ENCODE measurements around the gene SOCS2. TPM values are rescaled to one million over a fixed set of nuclear protein-coding genes. Genes with fewer than 3 reads are reported as not detected.

SOCS2 gene
- total RNA-seq, 1 experiment from 2014 or later: 15.2 TPM

GRCh38 chr12:93569656-93570551, 2.6 kb upstream of the SOCS2 start:
- intact Hi-C loops (cut with micrococcal nuclease): loop anchor here (1.0 to 10.0 kb wide), 5 partner anchors 107 to 531 kb away; partner anchors contain the start of gene CRADD
- ATAC-seq (peak; percentile 75), DNase-seq (ENCODE audit: low read depth, low spot score) (peak; percentile 72)
- peak overlapping the region; percentile 93 for H3K4me2 ChIP-seq (ENCODE audit: low read length)
- BruUV-seq (replicated peaks): no TSS peak
- H3K79me2 ChIP-seq (ENCODE audit: insufficient read depth, low read length): peaks cover 24% of the 10 kb centered on the region
- H3K27ac ChIP-seq (ENCODE audit: low read depth, low read length): peak overlapping the region; percentile 93
- peak overlapping the region; percentile 72 to 73 for H3K4me3 ChIP-seq (replicated peaks in 1 of 2; ENCODE audit: low read depth in 1 of 2, low read length in 2 of 2)
- TF ChIP-seq CEBPB (IDR thresholded peaks at IDR 0.05; ENCODE audit: low read depth) (peak; percentile 63; the same call in 1 of the 2 replicates), JUND (IDR thresholded peaks at IDR 0.05) (no peak), SRF (IDR thresholded peaks at IDR 0.05; ENCODE audit: low read depth) (no peak), CTCF (IDR thresholded peaks at IDR 0.05 in 2 of 3, conservative IDR thresholded peaks at IDR 0.05 in 1 of 3; ENCODE audit: borderline replicate concordance in 1 of 3, insufficient read depth in 1 of 3, low read depth in 2 of 3, low read length in 2 of 3) (peak; percentile 73 to 84 (median 78)), ELF1 (IDR thresholded peaks at IDR 0.05; ENCODE audit: borderline replicate concordance, low read depth) (no peak), MAX (IDR thresholded peaks at IDR 0.05) (0 out of 2 replicates have a peak, but pooled peaks have one; percentile 22), SP1 (IDR thresholded peaks at IDR 0.05; ENCODE audit: low read depth) (no peak; the same call in 1 of the 2 replicates), TCF7L2 (IDR thresholded peaks at IDR 0.05; ENCODE audit: borderline replicate concordance, extremely low read depth, insufficient read depth, insufficient read length) (peak; percentile 98), EZH2phosphoT487 (IDR thresholded peaks at IDR 0.05; ENCODE audit: borderline replicate concordance) (no peak), FOSL1 (IDR thresholded peaks at IDR 0.05; ENCODE audit: low read depth) (no peak), RAD21 (IDR thresholded peaks at IDR 0.05; ENCODE audit: low read depth) (peak; percentile 91), POLR2A (IDR thresholded peaks at IDR 0.05; ENCODE audit: borderline replicate concordance, extremely low read depth, insufficient read depth, insufficient read length) (no peak), ZBTB33 (IDR thresholded peaks at IDR 0.05; ENCODE audit: extremely low read depth, insufficient replicate concordance, low read length) (no peak), EGR1 (IDR thresholded peaks at IDR 0.05; ENCODE audit: low read depth) (no peak), SIN3A (IDR thresholded peaks at IDR 0.05; ENCODE audit: low read depth) (peak; percentile 43; the same call in 1 of the 2 replicates), ZFX (IDR thresholded peaks at IDR 0.05) (no peak), CBX3 (IDR thresholded peaks at IDR 0.05; ENCODE audit: low read depth) (no peak), EZH2 (IDR thresholded peaks at IDR 0.05) (no peak)
- no peaks in the 10 kb centered on the region for H3K9me2 ChIP-seq (ENCODE audit: insufficient read depth)
- peak overlapping the region; percentile 86 for H3K9ac ChIP-seq (ENCODE audit: low read length)
- peak overlapping the region; percentile 57 for H2AFZ ChIP-seq (ENCODE audit: low read depth, low read length, poor library complexity, severe bottlenecking)
- H3K9me3 ChIP-seq (ENCODE audit: control insufficient read depth in 1 of 2, insufficient read depth in 1 of 2, low read depth in 1 of 2, low read length in 2 of 2): no peaks in the 10 kb centered on the region
- ChIA-PET RAD21 (ENCODE audit: low non-redundant PET in 1 of 2, low total read pairs in 2 of 2, uncharacterized antibody in 2 of 2, unreplicated experiment in 2 of 2) (interaction anchor here (0.6 to 1.3 kb wide), 8 partner anchors 196 to 532 kb away, joined by 3 to 18 read pairs (median 4); no protein-coding TSS in a partner anchor), CTCF (interaction anchor here (0.5 to 2.9 kb wide), 15 partner anchors 13 to 582 kb away, joined by 3 to 42 read pairs (median 4); no protein-coding TSS in a partner anchor), POLR2A (interaction anchor here (1.3 kb wide), 1 partner anchor 531 kb away, joined by 5 read pairs; no protein-coding TSS in a partner anchor)
- H3K27me3 ChIP-seq (ENCODE audit: insufficient read depth, low read length): no peaks in the 10 kb centered on the region
- no peaks in the 10 kb centered on the region for H4K20me1 ChIP-seq (ENCODE audit: insufficient read depth)
- peaks cover 0 to 3% of the 10 kb centered on the region in 2 experiments; a peak in 1 of 4 replicates for H3K36me3 ChIP-seq (ENCODE audit: control insufficient read depth in 1 of 2, insufficient read depth in 2 of 2, low read length in 2 of 2)
- H3K4me1 ChIP-seq (ENCODE audit: control insufficient read depth in 1 of 2, insufficient read depth in 2 of 2, low read length in 2 of 2): peaks cover 2 to 24% of the 10 kb centered on the region in 2 experiments; a peak in 3 of 4 replicates

All from HCT116 (cell line).